GM18861 (cell line): ENCODE measurements around the gene SLC23A2.
"Not testable (repeated sequence)": the region's sequence is repeated elsewhere in the genome, so short reads cannot be mapped to it uniquely, and the experiment has no call there.

ENCODE experiments used
- ATAC-seq: cut with Tn5 transposase; IDR thresholded peaks from one replicate; pipeline ENCODE4 v1.9.1; 2021; ENCODE audit not compliant: unreplicated experiment

SLC23A2 gene

DNA sequence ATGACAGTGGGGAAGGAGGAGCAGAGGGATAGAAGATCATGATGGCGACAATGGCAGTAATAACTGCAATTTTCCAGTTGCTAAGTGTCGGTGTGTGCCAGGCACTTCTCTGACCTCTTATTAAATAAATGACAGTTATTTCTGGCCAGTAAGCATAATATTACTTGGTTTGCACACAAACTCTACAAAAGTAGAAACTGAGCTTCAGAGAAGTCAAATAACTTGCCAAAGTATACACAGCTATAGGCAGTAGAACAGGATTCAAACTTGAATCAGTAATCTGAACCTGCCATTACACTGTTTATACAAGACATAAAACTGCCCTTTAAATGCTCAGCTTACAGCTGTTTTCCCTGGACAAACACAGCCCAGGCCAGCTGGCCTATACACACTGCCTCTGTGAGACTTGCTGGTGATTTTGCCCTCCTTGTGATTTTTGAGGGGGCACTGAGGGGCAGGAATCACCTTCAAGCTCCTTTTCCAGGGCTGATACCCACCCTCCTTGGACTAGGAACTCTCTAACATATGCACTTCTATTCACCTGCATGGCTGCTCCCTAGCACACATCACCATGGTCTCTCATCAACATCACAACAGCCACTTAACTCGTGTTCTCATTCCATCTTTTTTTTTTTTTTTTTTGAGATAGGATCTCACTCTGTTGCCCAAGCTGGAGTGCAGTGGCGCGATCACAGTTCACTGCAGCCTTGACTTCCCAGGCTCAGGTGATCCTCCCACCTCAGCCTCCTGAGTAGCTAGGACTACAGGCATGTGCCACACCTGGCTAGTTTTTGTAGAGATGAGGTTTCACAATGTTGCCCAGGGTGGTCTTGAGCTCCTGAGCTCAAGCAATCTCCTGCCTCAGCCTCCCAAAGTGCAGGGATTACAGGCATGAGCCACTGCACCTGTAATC, 63.6 kb downstream of the SLC23A2 start:
- no peak for ATAC-seq

- ATAC-seq: no peak
These were observed 64.4 kb downstream of the SLC23A2 start for GRCh38 chr20:4936851-4937406.

DNA sequence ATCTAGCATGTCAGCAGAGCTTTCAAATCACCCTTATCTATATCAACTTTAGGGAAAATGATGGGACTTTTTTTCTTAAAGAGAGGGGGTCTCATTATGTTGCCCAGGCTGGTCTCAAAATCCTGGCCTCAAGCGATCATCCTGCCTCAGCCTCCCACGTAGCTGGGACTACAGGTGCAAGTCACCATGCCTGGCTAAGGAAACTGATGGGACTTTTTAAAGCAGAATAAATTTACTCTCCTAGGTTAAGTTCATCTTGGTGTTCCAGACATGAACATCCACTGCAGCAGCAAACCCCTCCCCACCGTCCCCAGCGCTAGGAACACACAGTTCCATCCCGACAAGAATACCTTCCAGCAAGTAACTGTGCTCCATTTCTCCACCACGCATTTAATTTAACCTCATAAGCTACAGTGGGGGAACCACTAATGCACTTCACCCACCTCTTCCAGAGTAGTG, 64.9 kb downstream of the SLC23A2 start:
- ATAC-seq: no peak

DNA sequence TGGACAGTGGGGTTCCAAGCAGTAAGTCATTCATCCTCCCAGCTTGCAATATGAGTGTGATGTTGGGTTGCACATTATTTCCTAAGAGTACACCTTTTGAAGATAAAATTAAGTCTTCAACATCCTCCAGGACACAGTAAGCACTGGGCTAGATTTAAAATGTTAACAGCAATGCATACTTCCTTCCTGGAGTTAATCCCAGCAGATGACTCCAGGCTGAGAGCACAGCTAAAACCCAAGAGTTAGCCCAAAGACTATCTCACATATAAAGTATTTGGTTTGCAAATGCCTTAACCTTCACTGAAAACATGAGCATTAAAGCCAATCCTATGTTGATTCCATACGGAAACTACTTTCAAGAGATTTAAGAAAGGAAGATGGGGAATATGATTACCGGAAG, 69.2 kb downstream of the SLC23A2 start:
- ATAC-seq: no peak

DNA sequence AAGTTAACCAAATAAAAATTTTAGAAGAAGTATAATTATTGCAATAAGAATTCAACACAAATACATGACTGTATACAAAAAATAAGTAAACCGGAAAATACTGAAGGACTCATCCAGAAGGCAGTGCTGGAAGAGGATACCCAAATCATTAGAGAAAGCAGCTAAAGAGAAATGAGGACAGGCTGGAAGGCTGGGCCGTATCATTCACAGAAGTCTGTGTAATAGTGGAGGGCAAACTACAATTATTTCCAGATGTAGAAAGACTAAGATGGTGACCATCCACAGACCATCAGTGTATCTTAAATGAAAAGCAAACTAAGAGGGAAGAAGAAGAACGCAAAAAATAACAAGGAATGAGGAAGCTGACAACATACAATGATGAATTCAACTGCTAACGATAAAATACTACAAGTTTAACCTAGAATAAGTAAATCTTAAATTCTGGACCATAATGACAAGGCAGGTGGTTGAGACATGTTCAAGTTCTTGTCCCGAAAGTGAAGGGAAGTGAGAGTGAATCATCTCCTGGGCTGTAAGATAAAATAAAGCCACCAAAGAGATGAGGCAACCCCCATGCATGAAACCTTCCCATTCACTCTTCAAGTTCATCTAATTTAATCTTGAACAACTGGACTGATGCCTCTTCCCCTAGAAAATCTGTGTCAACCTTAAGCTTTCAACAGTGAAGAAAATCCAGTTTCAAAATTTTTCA, 71.5 kb downstream of the SLC23A2 start:
- no peak for ATAC-seq

- no peak for ATAC-seq
These were observed 74.7 kb downstream of the SLC23A2 start for GRCh38 chr20:4926531-4927156.

DNA sequence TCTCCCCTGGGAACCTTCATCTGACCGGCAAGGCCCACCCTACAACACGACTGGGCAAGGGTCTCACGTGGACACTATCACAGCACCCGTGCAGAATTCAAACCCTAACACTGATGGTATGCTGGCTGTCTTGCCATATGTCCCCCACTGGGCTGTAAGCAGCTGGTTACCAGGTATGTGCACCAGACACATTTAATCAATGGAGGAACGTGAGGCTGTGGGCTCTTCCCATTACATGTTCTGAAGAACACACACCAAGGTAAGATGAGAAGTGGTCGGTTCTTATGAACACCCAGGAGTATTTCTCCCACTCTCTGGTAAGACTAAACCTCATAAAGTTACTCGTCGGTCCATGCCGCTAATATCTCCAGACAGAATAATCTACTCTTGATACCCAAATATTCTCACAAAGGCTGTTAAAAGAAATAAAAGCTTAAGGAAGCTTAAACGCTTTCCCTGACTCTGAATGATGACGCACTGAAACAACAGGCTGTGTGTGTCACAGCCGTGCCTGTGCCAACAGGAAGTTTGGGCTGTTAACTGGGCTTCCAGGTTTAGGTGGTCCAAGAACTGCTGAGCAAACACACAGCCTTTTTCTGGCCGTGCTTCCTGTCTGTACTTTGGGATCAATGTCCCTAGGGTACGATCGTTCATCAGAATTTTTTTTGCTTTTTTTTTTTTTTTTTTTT, 75.3 kb downstream of the SLC23A2 start:
- ATAC-seq: no peak

GRCh38 chr20:4924446-4924845, 76.9 kb downstream of the SLC23A2 start:
- no peak for ATAC-seq

- ATAC-seq: no peak
These were observed 77.3 kb downstream of the SLC23A2 start for GRCh38 chr20:4924032-4924431.

GRCh38 chr20:4922186-4922585, 79.1 kb downstream of the SLC23A2 start:
- no peak for ATAC-seq

GRCh38 chr20:4921271-4921670, 80.0 kb downstream of the SLC23A2 start:
- not testable (repeated sequence) for ATAC-seq

- ATAC-seq: no peak
These were observed 80.7 kb downstream of the SLC23A2 start for GRCh38 chr20:4920655-4921054.

- ATAC-seq: no peak
These were observed 81.2 kb downstream of the SLC23A2 start for GRCh38 chr20:4920131-4920530.

DNA sequence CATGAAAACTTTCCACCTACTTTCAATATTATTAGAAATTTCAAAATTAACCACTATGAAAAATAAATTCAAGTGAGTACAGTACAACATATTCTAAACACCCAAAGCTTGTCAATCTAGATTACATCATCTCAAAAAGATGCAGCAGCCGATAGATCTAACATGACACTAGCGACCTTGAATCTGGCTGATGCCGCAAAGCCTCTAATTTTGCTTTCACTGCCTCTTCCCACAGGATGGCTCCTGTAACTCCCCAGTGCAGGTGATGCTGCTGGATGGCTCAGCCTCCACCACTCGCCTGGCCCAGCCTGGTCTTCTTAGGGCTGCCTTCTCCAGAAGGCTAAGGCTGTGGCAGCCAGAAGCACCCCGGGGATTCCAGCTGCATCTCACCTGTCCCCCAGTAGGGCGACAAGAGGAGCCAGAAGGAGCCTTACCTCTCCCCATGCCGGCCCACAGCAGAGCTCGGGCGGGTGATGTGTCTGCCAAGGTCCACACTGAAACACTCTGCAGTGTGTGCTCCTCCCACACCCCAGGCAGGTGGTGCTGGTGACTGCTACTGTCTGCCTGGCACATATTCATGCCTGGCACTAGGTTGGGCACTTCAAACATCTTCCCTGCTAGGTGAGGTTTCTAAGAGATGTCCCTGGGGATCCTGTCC, 82.1 kb downstream of the SLC23A2 start:
- ATAC-seq: no peak

DNA sequence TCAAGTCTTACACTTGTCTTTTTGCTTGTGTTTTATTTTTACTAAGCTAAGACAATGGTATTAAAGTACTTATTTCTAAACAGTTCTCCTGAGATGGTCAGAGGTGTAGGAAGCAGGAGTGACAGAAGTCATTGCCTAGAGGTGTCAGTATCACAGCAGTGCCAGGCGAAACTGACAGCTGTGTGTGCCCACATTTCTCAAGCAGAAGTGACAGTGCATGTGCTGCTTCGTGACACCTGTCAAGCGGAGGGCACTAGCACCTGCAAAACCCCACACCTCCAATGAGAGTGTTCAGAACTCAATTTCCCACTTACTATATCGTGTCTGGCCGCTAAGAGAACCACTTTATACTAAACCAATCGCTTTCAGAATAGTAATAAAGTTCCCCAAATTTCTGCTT, 82.8 kb downstream of the SLC23A2 start:
- no peak for ATAC-seq

- ATAC-seq: no peak
These were observed 84.1 kb downstream of the SLC23A2 start for GRCh38 chr20:4916971-4917881.

GRCh38 chr20:4913147-4913546, 88.2 kb downstream of the SLC23A2 start:
- ATAC-seq: no peak

DNA sequence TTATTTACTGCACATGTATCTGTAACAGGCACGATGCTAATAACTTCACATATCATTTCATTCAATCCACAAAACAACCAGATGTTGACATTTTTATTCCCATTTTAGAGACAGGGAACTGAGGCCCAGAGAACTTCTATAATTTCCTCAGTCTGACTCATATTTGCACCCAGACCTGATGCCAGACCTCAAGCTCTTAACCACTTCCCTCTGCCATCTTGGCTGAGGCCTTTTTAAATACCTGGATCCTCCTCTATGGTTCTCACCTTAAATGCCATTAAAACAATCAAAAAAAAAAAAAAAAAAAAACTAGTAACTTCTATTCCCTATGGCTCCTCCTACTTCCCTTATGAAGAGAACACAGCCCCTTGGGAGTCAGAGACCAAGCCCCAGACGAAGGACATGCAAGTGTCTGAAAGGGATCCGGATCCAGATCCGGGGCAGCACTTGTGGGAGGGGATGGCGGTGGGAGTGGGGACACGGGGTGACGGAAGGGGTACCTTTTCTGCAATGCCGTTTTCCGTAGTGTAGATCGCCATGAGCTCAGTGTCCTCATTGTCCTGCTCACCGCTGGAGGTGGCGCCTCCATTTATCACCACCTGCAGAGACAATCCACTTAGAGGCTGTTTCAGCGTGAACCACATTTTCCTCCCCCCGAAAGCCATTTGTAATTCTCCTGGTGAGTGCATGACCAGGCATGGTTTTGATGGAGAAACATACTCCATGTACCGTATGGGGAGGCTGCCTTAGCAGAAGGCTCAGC, 88.7 kb downstream of the SLC23A2 start:
- no peak for ATAC-seq
